ENCODE measurements around the gene SNTN. TPM values are rescaled to one million over a fixed set of nuclear protein-coding genes. Genes with fewer than 3 reads are reported as not detected.

SNTN gene
- polyA plus RNA-seq, 1 donor from 2014 or later = not detected

GRCh38 chr3:63661242-63661641, 8.8 kb downstream of the SNTN start:
- no peak for TF ChIP-seq CTCF (IDR thresholded peaks at IDR 0.05; ENCODE audit: poor library complexity, severe bottlenecking)

GRCh38 chr3:63662011-63662410, 9.5 kb downstream of the SNTN start:
- no peak overlapping the region for H3K4me2 ChIP-seq (ENCODE audit: low read length)
- TF ChIP-seq SMC3 (conservative IDR thresholded peaks at IDR 0.05; ENCODE audit: poor library complexity) (no peak), EZH2 (IDR thresholded peaks at IDR 0.05; ENCODE audit: borderline replicate concordance, insufficient read depth, low read length, poor library complexity, severe bottlenecking) (no peak), POLR2AphosphoS5 (IDR thresholded peaks at IDR 0.05) (no peak), MXI1 (conservative IDR thresholded peaks at IDR 0.05; ENCODE audit: poor library complexity, severe bottlenecking) (no peak), RAD21 (conservative IDR thresholded peaks at IDR 0.05) (no peak), EP300 (conservative IDR thresholded peaks at IDR 0.05; ENCODE audit: poor library complexity, severe bottlenecking) (no peak), CTCF (IDR thresholded peaks at IDR 0.05; ENCODE audit: poor library complexity, severe bottlenecking) (no peak), TAF1 (IDR thresholded peaks at IDR 0.05; ENCODE audit: low read depth) (no peak), REST (IDR thresholded peaks at IDR 0.05; ENCODE audit: borderline replicate concordance) (no peak)
- H2AFZ ChIP-seq (ENCODE audit: low read depth, low read length) = no peak overlapping the region
- H3F3A ChIP-seq (ENCODE audit: insufficient read depth, low read length, poor library complexity, severe bottlenecking) = no peaks in the 10 kb centered on the region
- H3K27ac ChIP-seq (ENCODE audit: low read length) = no peak overlapping the region
- H3K9me3 ChIP-seq (ENCODE audit: low read length) = no peaks in the 10 kb centered on the region
- no peaks in the 10 kb centered on the region for H3K36me3 ChIP-seq (ENCODE audit: insufficient read depth, low read length)
- H3K9me2 ChIP-seq (ENCODE audit: insufficient read depth, low read length) = no peaks in the 10 kb centered on the region
- no peaks in the 10 kb centered on the region for H4K20me1 ChIP-seq (ENCODE audit: insufficient read depth)
- H3K4me3 ChIP-seq (ENCODE audit: low read length) = no peak overlapping the region
- no peaks in the 10 kb centered on the region for H3K79me2 ChIP-seq (replicated peaks; ENCODE audit: insufficient read depth, low read length)
- H3K9ac ChIP-seq (ENCODE audit: low read length) = no peak overlapping the region
- no peaks in the 10 kb centered on the region for H3K27me3 ChIP-seq (ENCODE audit: insufficient read depth, low read depth, low read length)

More at GRCh38 chr3:63661242-63661641, 8.8 kb downstream of the SNTN start:
- H2AFZ ChIP-seq (ENCODE audit: low read depth, low read length) = no peak overlapping the region
- no peak overlapping the region for H3K9ac ChIP-seq (ENCODE audit: low read length)
- no peaks in the 10 kb centered on the region for H3K27me3 ChIP-seq (ENCODE audit: insufficient read depth, low read depth, low read length)
- no peaks in the 10 kb centered on the region for H3K36me3 ChIP-seq (ENCODE audit: insufficient read depth, low read length)
- H3K9me2 ChIP-seq (ENCODE audit: insufficient read depth, low read length) = no peaks in the 10 kb centered on the region
- H4K20me1 ChIP-seq (ENCODE audit: insufficient read depth) = no peaks in the 10 kb centered on the region
- H3F3A ChIP-seq (ENCODE audit: insufficient read depth, low read length, poor library complexity, severe bottlenecking) = no peaks in the 10 kb centered on the region
- H3K27ac ChIP-seq (ENCODE audit: low read length) = no peak overlapping the region
- no peaks in the 10 kb centered on the region for H3K9me3 ChIP-seq (ENCODE audit: low read length)
- H3K4me3 ChIP-seq (ENCODE audit: low read length) = no peak overlapping the region
- no peak overlapping the region for H3K4me2 ChIP-seq (ENCODE audit: low read length)
- no peaks in the 10 kb centered on the region for H3K79me2 ChIP-seq (replicated peaks; ENCODE audit: insufficient read depth, low read length)

Measured in neural cell (in vitro differentiated cells).